ENCODE data around the gene RALBP1. TPM values are rescaled to one million over a fixed set of nuclear protein-coding genes. Genes with fewer than 3 reads are reported as not detected.

The RALBP1 gene
- total RNA-seq, 1 donor, result 91.0 TPM

GRCh38 chr18:9542924-9543323 lies 67.6 kb downstream of the RALBP1 start:
- DNase-seq (ENCODE audit: low read depth in 2 of 3, low spot score in 2 of 3), result no peak

- no peak for DNase-seq (ENCODE audit: low read depth in 2 of 3, low spot score in 2 of 3)
Measured at GRCh38 chr18:9545029-9545428, 69.7 kb downstream of the RALBP1 start.

GRCh38 chr18:9546468-9546867 lies 71.2 kb downstream of the RALBP1 start:
- no peak for DNase-seq (ENCODE audit: low read depth in 2 of 3, low spot score in 2 of 3)

GRCh38 chr18:9547782-9548181 lies 72.5 kb downstream of the RALBP1 start:
- no peak for DNase-seq (ENCODE audit: low read depth in 2 of 3, low spot score in 2 of 3)

- no peak for DNase-seq (ENCODE audit: low read depth in 2 of 3, low spot score in 2 of 3)
Measured at GRCh38 chr18:9549405-9549804, 74.1 kb downstream of the RALBP1 start.

- DNase-seq (ENCODE audit: low read depth in 2 of 3, low spot score in 2 of 3), result no peak
Measured at GRCh38 chr18:9550429-9550828, 75.1 kb downstream of the RALBP1 start.

GRCh38 chr18:9552191-9552590 lies 76.9 kb downstream of the RALBP1 start:
- DNase-seq (ENCODE audit: low read depth in 2 of 3, low spot score in 2 of 3), result no peak

GRCh38 chr18:9552616-9553015 lies 77.3 kb downstream of the RALBP1 start:
- no peak for DNase-seq (ENCODE audit: low read depth in 2 of 3, low spot score in 2 of 3)

- no peak for DNase-seq (ENCODE audit: low read depth in 2 of 3, low spot score in 2 of 3)
Measured at GRCh38 chr18:9557250-9557943, 82.1 kb downstream of the RALBP1 start.

- no peak for DNase-seq (ENCODE audit: low read depth in 2 of 3, low spot score in 2 of 3)
Measured at GRCh38 chr18:9558387-9559064, 83.2 kb downstream of the RALBP1 start.

GRCh38 chr18:9559253-9559652 lies 83.9 kb downstream of the RALBP1 start:
- DNase-seq (ENCODE audit: low read depth in 2 of 3, low spot score in 2 of 3), result no peak

- DNase-seq (ENCODE audit: low read depth in 2 of 3, low spot score in 2 of 3), result no peak
Measured at GRCh38 chr18:9561759-9562158, 86.4 kb downstream of the RALBP1 start.

- DNase-seq (ENCODE audit: low read depth in 2 of 3, low spot score in 2 of 3), result no peak
Measured at GRCh38 chr18:9562584-9562983, 87.3 kb downstream of the RALBP1 start.

- no peak for DNase-seq (ENCODE audit: low read depth in 2 of 3, low spot score in 2 of 3)
Measured at GRCh38 chr18:9563331-9563730, 88.0 kb downstream of the RALBP1 start.

GRCh38 chr18:9565407-9565806 lies 90.1 kb downstream of the RALBP1 start:
- no peak for DNase-seq (ENCODE audit: low read depth in 2 of 3, low spot score in 2 of 3)

GRCh38 chr18:9568186-9568585 lies 92.9 kb downstream of the RALBP1 start:
- no peak for DNase-seq (ENCODE audit: low read depth in 2 of 3, low spot score in 2 of 3)

GRCh38 chr18:9569178-9569577 lies 93.9 kb downstream of the RALBP1 start:
- DNase-seq (ENCODE audit: low read depth in 2 of 3, low spot score in 2 of 3), result no peak

GRCh38 chr18:9570255-9570654 lies 94.9 kb downstream of the RALBP1 start:
- no peak for DNase-seq (ENCODE audit: low read depth in 2 of 3, low spot score in 2 of 3)

- DNase-seq (ENCODE audit: low read depth in 2 of 3, low spot score in 2 of 3), result no peak
Measured at GRCh38 chr18:9571546-9571945, 96.2 kb downstream of the RALBP1 start.

- no peak for DNase-seq (ENCODE audit: low read depth in 2 of 3, low spot score in 2 of 3)
Measured at GRCh38 chr18:9574473-9575115, 99.3 kb downstream of the RALBP1 start.

GRCh38 chr18:9575558-9575957 lies 100.2 kb downstream of the RALBP1 start:
- peak in 2 of 3 donors; percentile 69 to 72 for DNase-seq (ENCODE audit: low read depth in 2 of 3, low spot score in 2 of 3)

- no peak for DNase-seq (ENCODE audit: low read depth in 2 of 3, low spot score in 2 of 3)
Measured at GRCh38 chr18:9577361-9577760, 102.0 kb downstream of the RALBP1 start.

Data from hematopoietic multipotent progenitor cell (in vitro differentiated cells).